ENCODE results near the gene CNTROB. TPM values are rescaled to one million over a fixed set of nuclear protein-coding genes. Genes with fewer than 3 reads are reported as not detected.

CNTROB gene
- total RNA-seq, 1 experiment from 2014 or later, result 62.3 TPM

DNA sequence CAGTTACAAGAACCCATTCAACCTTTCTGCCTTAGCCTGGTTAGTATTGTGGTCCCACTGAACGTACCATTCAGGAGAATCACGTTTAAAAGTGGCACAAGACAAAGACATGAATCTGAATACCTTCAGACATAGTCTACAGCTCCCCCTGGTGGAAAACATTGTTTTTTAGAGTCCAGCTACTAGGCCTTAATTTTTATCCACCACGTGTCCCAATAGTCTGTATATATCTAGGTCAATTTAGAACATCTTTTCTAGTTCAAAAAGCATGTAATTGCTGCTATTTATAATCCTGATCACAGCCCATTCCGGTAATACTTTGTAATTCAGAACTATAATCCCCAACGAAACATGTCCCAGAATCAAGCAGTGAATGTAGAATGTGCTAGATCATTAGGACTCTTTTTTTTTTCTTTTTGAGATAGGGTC, 56.8 kb downstream of the CNTROB start:
- ChIA-PET CTCF (interaction anchor here (0.6 to 2.9 kb wide), 8 partner anchors 53 to 221 kb away, joined by 3 to 13 read pairs (median 4); partner anchors contain the start of gene RNF227), POLR2A (ENCODE audit: unreplicated experiment) (no interaction called here)
- intact Hi-C loops (cut with micrococcal nuclease; ENCODE audit: unreplicated experiment), result loop anchor here (2.0 kb wide), 2 partner anchors 126 to 166 kb away; no protein-coding TSS in a partner anchor
- no peak overlapping the region for H2AFZ ChIP-seq
- DNase-seq, result peak; percentile 41 to 50
- no peaks in the 10 kb centered on the region for H3K9me2 ChIP-seq (ENCODE audit: insufficient read depth)
- H3K27ac ChIP-seq, result no peak overlapping the region
- no peaks in the 10 kb centered on the region for H3K79me2 ChIP-seq (ENCODE audit: low read depth)
- no peaks in the 10 kb centered on the region for H4K20me1 ChIP-seq (ENCODE audit: insufficient read depth)
- H3K27me3 ChIP-seq (ENCODE audit: insufficient read depth, low read depth), result no peaks in the 10 kb centered on the region
- TF ChIP-seq, protein P1, sequence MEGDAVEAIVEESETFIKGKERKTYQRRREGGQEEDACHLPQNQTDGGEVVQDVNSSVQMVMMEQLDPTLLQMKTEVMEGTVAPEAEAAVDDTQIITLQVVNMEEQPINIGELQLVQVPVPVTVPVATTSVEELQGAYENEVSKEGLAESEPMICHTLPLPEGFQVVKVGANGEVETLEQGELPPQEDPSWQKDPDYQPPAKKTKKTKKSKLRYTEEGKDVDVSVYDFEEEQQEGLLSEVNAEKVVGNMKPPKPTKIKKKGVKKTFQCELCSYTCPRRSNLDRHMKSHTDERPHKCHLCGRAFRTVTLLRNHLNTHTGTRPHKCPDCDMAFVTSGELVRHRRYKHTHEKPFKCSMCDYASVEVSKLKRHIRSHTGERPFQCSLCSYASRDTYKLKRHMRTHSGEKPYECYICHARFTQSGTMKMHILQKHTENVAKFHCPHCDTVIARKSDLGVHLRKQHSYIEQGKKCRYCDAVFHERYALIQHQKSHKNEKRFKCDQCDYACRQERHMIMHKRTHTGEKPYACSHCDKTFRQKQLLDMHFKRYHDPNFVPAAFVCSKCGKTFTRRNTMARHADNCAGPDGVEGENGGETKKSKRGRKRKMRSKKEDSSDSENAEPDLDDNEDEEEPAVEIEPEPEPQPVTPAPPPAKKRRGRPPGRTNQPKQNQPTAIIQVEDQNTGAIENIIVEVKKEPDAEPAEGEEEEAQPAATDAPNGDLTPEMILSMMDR (conservative IDR thresholded peaks at IDR 0.05), result peak; percentile 71
- TF ChIP-seq EZH2 (IDR thresholded peaks at IDR 0.05; ENCODE audit: low read depth), result no peak
- H3K4me2 ChIP-seq, result no peak overlapping the region
- no peaks in the 10 kb centered on the region for H3K36me3 ChIP-seq (ENCODE audit: low read depth)
- no TSS peak for BruUV-seq (replicated peaks)
- H3K4me3 ChIP-seq, result no peak overlapping the region
- no peaks in the 10 kb centered on the region; the same call in 1 of the 2 replicates for H3K4me1 ChIP-seq (replicated peaks; ENCODE audit: insufficient read depth)
- peaks cover 15% of the 10 kb centered on the region; the same call in 1 of the 2 replicates for H3F3A ChIP-seq (ENCODE audit: insufficient read depth, low read depth)
- no peaks in the 10 kb centered on the region for H3K9me3 ChIP-seq (ENCODE audit: insufficient read depth, low read depth)

DNA sequence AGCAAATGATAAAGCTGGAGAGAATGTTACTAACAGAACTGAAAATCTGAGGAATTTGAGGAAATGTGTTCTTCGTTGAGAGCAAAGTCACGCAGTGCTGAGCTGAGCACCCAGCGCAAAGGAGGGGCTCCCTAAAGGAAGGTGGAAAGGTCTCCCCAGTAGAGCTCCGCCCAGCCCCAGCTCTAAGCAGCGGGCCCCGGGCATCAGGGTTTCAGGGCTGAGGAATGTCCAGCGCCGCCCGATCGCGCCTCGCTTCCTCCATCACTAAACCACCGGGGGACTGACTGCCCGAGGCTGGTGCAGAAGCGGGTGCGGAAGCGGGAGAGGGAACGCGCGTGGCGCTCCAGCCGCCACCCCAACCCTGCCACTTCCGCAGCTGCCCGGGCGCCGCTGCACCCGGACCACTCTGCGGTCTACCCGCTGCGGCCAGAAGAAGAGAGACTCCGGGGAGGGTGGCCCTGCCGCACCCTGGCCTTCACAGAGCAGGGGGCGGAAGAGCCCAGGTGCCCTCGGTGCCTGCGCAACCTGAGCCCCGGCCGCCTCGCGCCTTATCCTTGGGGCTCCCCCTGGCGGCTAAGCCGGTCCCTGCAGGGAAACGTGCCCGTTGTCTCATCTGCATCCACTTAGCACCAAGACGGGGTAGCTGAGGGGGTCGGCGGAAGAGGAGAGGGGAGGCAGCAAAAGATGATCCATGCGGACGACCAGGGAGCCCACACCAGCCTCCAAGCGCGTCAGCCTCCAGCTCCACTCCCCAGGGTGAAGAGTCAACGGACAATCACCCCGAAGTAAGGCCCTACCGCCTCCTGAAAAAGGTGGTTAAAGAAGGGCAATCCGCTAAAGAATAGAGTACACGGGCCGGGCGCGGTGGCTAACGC, 58.0 kb downstream of the CNTROB start:
- ChIA-PET POLR2A (ENCODE audit: unreplicated experiment) (interaction anchor here (0.5 to 0.7 kb wide), 3 partner anchors 52 to 155 kb away, joined by 6 to 8 read pairs (median 8); no protein-coding TSS in a partner anchor), CTCF (interaction anchor here (0.6 to 2.9 kb wide), 18 partner anchors 15 to 340 kb away, joined by 3 to 13 read pairs (median 4); partner anchors contain the start of genes ATP1B2, CNTROB, RNF227 and TRAPPC1)
- Histone ChIP-seq H3K4me2 (peak overlapping the region; percentile 78), H3K9me3 (ENCODE audit: insufficient read depth, low read depth) (no peaks in the 10 kb centered on the region), H3F3A (ENCODE audit: insufficient read depth, low read depth) (peaks cover 15% of the 10 kb centered on the region; the same call in 1 of the 2 replicates), H3K36me3 (ENCODE audit: low read depth) (no peaks in the 10 kb centered on the region), H3K4me1 (replicated peaks; ENCODE audit: insufficient read depth) (no peaks in the 10 kb centered on the region; the same call in 1 of the 2 replicates), H4K20me1 (ENCODE audit: insufficient read depth) (no peaks in the 10 kb centered on the region), H3K79me2 (ENCODE audit: low read depth) (no peaks in the 10 kb centered on the region), H3K27ac (no peak overlapping the region), H3K9me2 (ENCODE audit: insufficient read depth) (no peaks in the 10 kb centered on the region), H3K27me3 (ENCODE audit: insufficient read depth, low read depth) (no peaks in the 10 kb centered on the region), H2AFZ (peak overlapping the region; percentile 88), H3K4me3 (peak overlapping the region; percentile 62)
- DNase-seq, result peak; percentile 40 to 92
- no TSS peak for BruUV-seq (replicated peaks)
- intact Hi-C loops (cut with micrococcal nuclease; ENCODE audit: unreplicated experiment), result loop anchor here (1.0 to 5.0 kb wide), 7 partner anchors 51 to 247 kb away; partner anchors contain the start of gene CNTROB
- no peak for TF ChIP-seq EZH2 (IDR thresholded peaks at IDR 0.05; ENCODE audit: low read depth)
- TF ChIP-seq, protein P1 (conservative IDR thresholded peaks at IDR 0.05), result peak; percentile 83

DNA sequence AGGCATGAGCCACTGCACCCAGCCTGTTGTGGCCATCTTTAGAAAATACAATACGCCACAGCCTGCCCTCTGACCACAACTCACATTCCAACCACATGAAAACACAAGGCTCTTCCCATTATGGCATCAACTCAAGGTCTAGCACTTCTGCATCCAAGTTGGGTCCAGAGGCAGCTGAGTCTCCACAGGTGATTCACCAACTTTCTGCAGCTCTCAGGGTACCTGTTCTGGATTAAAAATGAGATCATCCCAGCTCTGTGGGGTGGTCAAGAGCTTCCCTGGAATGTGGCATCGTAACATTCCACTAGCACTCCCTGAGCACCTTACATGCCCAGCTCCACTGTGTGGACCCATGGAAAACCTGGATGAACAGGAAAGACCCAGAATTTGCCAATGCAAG, 60.5 kb downstream of the CNTROB start:
- DNase-seq, result peak; percentile 70 to 77

More for the DNA sequence above, 60.5 kb downstream of the CNTROB start:
- BruUV-seq (replicated peaks), result no TSS peak
- intact Hi-C loops (cut with micrococcal nuclease; ENCODE audit: unreplicated experiment), result loop anchor here (5.0 kb wide), 1 partner anchor 65 kb away; no protein-coding TSS in a partner anchor
- Histone ChIP-seq H3K9me2 (ENCODE audit: insufficient read depth) (no peaks in the 10 kb centered on the region), H3K4me3 (no peak overlapping the region), H4K20me1 (ENCODE audit: insufficient read depth) (no peaks in the 10 kb centered on the region), H3K27ac (no peak overlapping the region), H3K79me2 (ENCODE audit: low read depth) (no peaks in the 10 kb centered on the region), H3K9me3 (ENCODE audit: insufficient read depth, low read depth) (no peaks in the 10 kb centered on the region), H3K27me3 (ENCODE audit: insufficient read depth, low read depth) (no peaks in the 10 kb centered on the region), H3K4me2 (no peak overlapping the region), H2AFZ (no peak overlapping the region), H3F3A (ENCODE audit: insufficient read depth, low read depth) (peaks cover 19% of the 10 kb centered on the region; the same call in 1 of the 2 replicates), H3K36me3 (ENCODE audit: low read depth) (no peaks in the 10 kb centered on the region), H3K4me1 (replicated peaks; ENCODE audit: insufficient read depth) (peaks cover 8% of the 10 kb centered on the region; the same call in 1 of the 2 replicates)
- CTCF ChIA-PET, result interaction anchor here (0.9 kb wide), 1 partner anchor 49 kb away, joined by 3 read pairs; no protein-coding TSS in a partner anchor
- POLR2A ChIA-PET (ENCODE audit: unreplicated experiment), result interaction anchor here (0.7 kb wide), 1 partner anchor 232 kb away, joined by 3 read pairs; no protein-coding TSS in a partner anchor
- TF ChIP-seq EZH2 (IDR thresholded peaks at IDR 0.05; ENCODE audit: low read depth), result no peak
- TF ChIP-seq, protein P1 (conservative IDR thresholded peaks at IDR 0.05), result no peak
